Testis (tissue), 2 donors: ENCODE results near the gene MLLT10.

Experiments used
- CTCF ChIP-seq, 3 experiments: fragments of 450-650 bp in 2 of 3; fragments of 200-600 bp in 1 of 3; sonication (generic) in 1 of 3; IDR thresholded peaks; one replicate each; pipeline ENCODE4 v1.5.1; 2016 to 2019; ENCODE audit warnings: antibody characterized with exemption in 3 of 3, mild to moderate bottlenecking in 2 of 3, moderate library complexity in 1 of 3
- POLR2A ChIP-seq: fragments of 450-650 bp; IDR thresholded peaks from one replicate; pipeline ENCODE4 v1.6.1; 2017; ENCODE audit warnings: antibody characterized with exemption, mild to moderate bottlenecking, moderate library complexity

GRCh38 chr10:21715531-21716195 is 181.6 kb downstream of the MLLT10 start:
- no peak for TF ChIP-seq CTCF (IDR thresholded peaks at IDR 0.05)
- no peak for TF ChIP-seq POLR2A
